GM19372 (cell line): ENCODE measurements around the gene SPI1.

Source experiments
- ATAC-seq: cut with Tn5 transposase; IDR thresholded peaks from one replicate; pipeline ENCODE4 v1.9.1; 2021; ENCODE audit warnings: mild to moderate bottlenecking, low read depth, moderate library complexity; ENCODE audit not compliant: unreplicated experiment

The SPI1 gene

DNA sequence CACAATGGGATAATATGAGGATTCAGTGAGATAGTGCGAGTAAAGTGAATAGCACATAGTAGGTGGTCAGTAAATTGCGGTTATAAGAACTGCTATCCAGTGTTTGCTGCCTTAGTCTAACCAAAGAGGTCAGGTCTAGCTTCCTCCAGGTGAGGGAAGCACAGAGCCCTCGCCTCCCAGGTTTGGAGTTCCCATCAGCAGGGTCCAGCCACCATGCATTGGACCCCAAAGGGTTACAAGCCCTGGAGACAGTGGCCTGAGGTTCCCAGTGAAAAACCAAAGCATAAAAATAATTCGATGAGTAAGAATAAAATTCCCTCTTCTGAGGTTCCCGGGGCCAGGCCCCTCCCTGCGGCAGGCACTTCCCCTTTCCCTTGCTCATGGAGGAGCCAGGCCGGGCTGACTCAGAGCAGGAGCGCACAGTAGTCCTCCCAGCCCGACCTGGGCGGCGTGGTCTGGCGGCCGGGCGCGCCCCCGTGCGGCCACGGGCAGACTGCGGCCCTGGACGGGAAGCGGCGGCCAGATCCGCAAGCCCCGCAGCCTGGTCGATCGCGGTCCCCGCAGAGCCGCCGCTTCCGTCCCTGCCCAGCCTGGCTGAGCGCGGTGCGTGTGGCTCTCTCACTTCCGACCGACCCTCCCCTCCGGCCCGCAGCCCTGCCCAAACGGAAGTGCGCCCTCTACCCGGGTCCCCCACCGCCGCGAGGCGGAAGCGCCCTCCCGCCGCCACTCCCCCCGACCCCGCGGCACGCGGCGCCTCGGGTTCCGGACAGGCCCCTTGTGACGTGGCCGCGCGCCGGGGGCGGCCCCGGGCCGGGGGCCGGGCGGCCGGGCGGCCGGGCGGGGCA is 29.6 kb upstream of the SPI1 start, which contains the start of gene SLC39A13:
SLC39A13 (plus strand) TSS at position 845 of the 845 bp plus-strand sequence. CDS start 1,505 bp downstream, outside the sequence.
- peak; percentile 89 for ATAC-seq

GRCh38 chr11:47406896-47407745 is 28.8 kb upstream of the SPI1 start:
- no peak for ATAC-seq

DNA sequence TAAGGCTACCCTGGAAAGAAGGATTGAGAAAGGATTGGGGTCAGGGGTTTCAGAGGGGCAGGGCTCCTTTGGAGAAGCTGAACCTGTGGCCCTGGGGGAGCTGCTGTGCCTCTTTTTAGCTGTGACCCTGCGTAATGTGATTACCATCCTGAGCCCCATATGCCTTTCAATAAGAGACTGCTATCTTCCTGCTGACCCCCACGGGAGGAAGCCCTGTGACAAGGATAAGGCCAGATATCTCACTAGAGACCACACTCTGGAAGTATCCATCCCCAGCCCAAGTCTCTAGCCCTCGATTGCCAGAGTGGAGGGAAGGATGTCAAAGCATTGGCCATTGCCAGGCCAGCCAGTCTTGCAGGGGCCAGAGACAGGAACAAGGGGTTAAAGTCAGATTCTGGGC is 25.2 kb upstream of the SPI1 start:
- ATAC-seq = no peak

- ATAC-seq = no peak
Measured at GRCh38 chr11:47403135-47403534, 24.8 kb upstream of the SPI1 start.

GRCh38 chr11:47400768-47401279 is 22.5 kb upstream of the SPI1 start:
- peak; percentile 63 for ATAC-seq

GRCh38 chr11:47399860-47400767 is 21.8 kb upstream of the SPI1 start:
- ATAC-seq = peak; percentile 49

GRCh38 chr11:47398551-47398950 is 20.2 kb upstream of the SPI1 start:
- no peak for ATAC-seq

DNA sequence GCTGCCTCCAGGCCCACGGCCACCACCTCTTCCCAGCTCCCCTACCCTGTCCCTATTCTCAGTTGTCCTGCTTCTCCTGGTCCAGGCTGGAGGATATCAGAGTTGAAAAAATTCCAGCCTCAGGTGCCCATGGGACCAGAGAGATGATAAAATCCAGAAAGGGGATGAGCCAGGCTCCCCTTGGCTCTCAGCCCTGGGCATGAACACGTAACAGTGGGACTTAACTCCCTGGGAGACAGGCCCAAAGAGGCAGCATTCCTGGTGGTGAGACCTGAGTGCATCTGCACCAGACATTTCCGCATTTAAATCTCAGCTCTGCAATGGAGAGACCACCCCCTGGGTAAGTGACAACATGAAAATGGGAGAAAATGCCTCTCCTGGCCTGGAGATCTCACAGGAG is 19.7 kb upstream of the SPI1 start:
- no peak for ATAC-seq

DNA sequence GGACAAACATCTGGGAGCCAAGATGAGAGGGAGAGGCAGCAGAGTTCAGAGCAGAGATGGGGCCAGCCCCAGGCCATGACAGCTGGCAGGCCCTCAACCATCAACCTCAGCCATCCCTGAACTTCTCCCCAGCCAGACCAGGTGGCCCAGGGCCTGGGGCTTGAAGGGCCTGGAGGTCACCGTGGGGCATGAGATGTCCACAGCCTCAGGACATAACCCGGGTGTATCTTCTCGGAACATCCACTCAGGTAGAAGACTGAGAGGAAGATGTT is 17.6 kb upstream of the SPI1 start:
- no peak for ATAC-seq

DNA sequence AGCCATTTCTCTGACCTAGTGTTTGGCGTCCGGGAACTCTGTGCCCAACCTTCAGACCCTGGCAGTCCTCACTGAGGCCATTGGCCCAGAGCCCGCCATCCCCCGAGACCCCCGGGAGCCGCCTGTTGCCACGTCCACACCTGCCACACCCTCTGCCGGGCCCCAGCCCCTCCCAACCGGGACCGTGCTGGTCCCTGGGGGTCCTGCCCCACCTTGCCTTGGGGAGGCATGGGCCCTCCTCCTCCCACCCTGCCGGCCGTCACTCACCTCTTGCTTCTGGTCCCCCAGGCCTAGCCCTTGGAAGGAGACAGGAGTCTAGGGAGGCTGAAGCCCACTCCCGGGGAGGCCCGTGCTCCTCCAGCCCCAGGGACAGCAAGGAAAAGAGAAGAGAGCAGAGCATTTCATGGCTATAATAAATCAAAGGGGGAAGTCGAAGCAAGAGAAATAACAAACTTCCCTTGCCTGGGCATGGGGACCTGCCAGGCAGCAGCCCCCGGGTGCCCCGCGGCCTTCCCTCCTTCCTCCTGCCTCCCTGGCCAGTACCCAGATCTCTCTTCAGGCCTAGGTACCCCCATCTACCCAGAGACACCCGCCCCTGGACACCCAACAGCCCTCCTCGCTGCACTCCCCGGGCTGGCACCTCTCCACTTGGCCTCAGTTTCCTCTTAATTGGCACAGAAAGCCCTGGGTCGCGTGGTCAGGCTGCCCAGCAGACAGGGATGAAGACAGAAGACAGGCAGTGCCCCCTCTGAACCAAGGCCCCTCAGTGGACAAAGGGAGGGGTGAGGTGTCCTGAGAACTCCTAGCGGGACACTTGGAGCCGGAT is 17.1 kb upstream of the SPI1 start:
- ATAC-seq = no peak

GRCh38 chr11:47394322-47395222 is 16.2 kb upstream of the SPI1 start:
- peak; percentile 50 for ATAC-seq

DNA sequence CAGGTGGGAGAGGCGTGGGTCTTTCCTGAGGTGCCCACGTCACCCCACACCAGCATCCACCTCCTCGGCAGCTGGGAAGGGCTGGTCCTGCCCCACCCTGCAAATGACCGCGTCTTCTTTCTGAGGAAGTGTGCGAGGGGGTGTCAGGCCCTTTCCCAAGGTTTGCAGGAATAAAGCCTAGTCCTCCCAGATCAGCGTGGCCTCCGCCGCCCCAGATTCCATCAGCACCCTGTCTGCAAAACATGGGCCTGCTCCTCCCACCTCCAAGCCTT is 15.6 kb upstream of the SPI1 start:
- ATAC-seq = no peak

- no peak for ATAC-seq
Measured at GRCh38 chr11:47393163-47394049, 15.1 kb upstream of the SPI1 start.

GRCh38 chr11:47392546-47393162 is 14.3 kb upstream of the SPI1 start:
- ATAC-seq = no peak

- ATAC-seq = no peak
Measured at GRCh38 chr11:47391711-47392432, 13.5 kb upstream of the SPI1 start.

DNA sequence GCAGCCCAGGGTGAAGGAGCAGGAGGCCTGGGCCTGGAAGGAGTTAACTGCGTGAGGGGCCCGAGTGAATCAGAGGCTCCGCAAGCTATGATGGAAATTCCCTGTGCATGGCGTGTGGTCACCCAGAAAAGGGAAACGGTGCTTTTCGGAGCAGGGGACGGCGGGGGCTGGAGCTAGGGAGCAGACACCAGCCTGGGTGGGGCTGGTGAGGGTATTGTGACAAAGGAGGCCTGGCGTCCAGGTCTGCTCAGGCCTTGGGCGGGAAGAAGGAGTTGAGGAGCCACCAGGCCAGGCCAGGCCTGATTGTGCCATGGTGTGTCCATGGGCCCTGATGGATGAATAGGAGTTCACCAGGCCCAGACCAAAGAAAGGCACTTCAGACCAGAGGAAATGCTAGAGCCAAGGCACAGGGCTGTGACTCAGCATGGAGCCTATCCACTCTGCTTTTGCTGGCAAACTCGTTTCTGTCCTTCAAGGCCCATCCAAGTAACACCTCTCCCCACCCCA is 12.8 kb upstream of the SPI1 start:
- ATAC-seq = no peak

DNA sequence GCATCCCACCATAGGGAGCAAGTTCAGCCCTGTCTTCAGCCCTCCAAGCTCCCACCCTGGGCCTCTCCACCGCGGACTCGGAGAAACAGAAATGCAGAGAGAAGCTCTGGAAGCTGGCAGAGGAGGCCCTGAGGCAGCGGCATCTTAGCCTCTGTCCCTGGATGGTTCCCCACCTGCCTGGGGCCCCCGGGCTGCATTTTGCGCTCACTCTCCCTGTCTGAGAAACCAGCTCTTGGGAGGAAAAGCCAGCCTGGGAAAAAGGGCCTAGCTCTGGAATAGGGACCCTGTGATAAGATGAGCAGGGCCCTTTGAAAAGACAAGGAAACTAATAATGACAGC is 12.0 kb upstream of the SPI1 start:
- ATAC-seq = no peak
